ENCODE results near the gene VPS8.
"Not testable (repeated sequence)": the region's sequence is repeated elsewhere in the genome, so short reads cannot be mapped to it uniquely, and the experiment has no call there.

The VPS8 gene

GRCh38 chr3:185009650-185010049 lies 197.7 kb downstream of the VPS8 start:
- no peak for DNase-seq

GRCh38 chr3:185017584-185017983 lies 205.6 kb downstream of the VPS8 start:
- not testable (repeated sequence) for DNase-seq

GRCh38 chr3:185017996-185018395 lies 206.0 kb downstream of the VPS8 start:
- DNase-seq = not testable (repeated sequence)

- no peak for DNase-seq
Observed at GRCh38 chr3:185021256-185021655, 209.3 kb downstream of the VPS8 start.

- DNase-seq = no peak
Observed at GRCh38 chr3:185024406-185024805, 212.4 kb downstream of the VPS8 start.

- no peak for DNase-seq
Observed at GRCh38 chr3:185024966-185025365, 213.0 kb downstream of the VPS8 start.

- DNase-seq = no peak
Observed at GRCh38 chr3:185028121-185028520, 216.2 kb downstream of the VPS8 start.

- no peak for DNase-seq
Observed at GRCh38 chr3:185029086-185029485, 217.1 kb downstream of the VPS8 start.

- DNase-seq = no peak
Observed at GRCh38 chr3:185030399-185030798, 218.4 kb downstream of the VPS8 start.

GRCh38 chr3:185030951-185031350 lies 219.0 kb downstream of the VPS8 start:
- no peak for DNase-seq

GRCh38 chr3:185037801-185038200 lies 225.8 kb downstream of the VPS8 start:
- DNase-seq = no peak

GRCh38 chr3:185040425-185040824 lies 228.5 kb downstream of the VPS8 start:
- DNase-seq = no peak

- no peak for DNase-seq
Observed at GRCh38 chr3:185041540-185041939, 229.6 kb downstream of the VPS8 start.

- no peak for DNase-seq
Observed at GRCh38 chr3:185042312-185043050, 230.5 kb downstream of the VPS8 start.

GRCh38 chr3:185046164-185046515 lies 234.2 kb downstream of the VPS8 start:
- DNase-seq = no peak

- no peak for DNase-seq
Observed at GRCh38 chr3:185046603-185047002, 234.6 kb downstream of the VPS8 start.

- DNase-seq = no peak
Observed at GRCh38 chr3:185049710-185050109, 237.7 kb downstream of the VPS8 start.

GRCh38 chr3:185051801-185052200 lies 239.8 kb downstream of the VPS8 start:
- DNase-seq = no peak

- DNase-seq = no peak
Observed at GRCh38 chr3:185052631-185053030, 240.7 kb downstream of the VPS8 start.

GRCh38 chr3:185056908-185057307 lies 244.9 kb downstream of the VPS8 start:
- DNase-seq = no peak

GRCh38 chr3:185057829-185058228 lies 245.9 kb downstream of the VPS8 start:
- no peak for DNase-seq

- DNase-seq = no peak
Observed at GRCh38 chr3:185058796-185059195, 246.8 kb downstream of the VPS8 start.

GRCh38 chr3:185059766-185060165 lies 247.8 kb downstream of the VPS8 start:
- no peak for DNase-seq

GRCh38 chr3:185060655-185061054 lies 248.7 kb downstream of the VPS8 start:
- no peak for DNase-seq

GRCh38 chr3:185062191-185062590 lies 250.2 kb downstream of the VPS8 start:
- DNase-seq = no peak

All from stimulated activated CD4-positive, alpha-beta T cell treated with anti-CD3 and anti-CD28 coated beads, Interleukin-4, amount 100 ng/mL, for 24 hours (primary cell).